ENCODE measurements around the gene SH3RF3. TPM values are rescaled to one million over a fixed set of nuclear protein-coding genes. Genes with fewer than 3 reads are reported as not detected.

The SH3RF3 gene
- total RNA-seq, 1 experiment from 2014 or later: not detected

DNA sequence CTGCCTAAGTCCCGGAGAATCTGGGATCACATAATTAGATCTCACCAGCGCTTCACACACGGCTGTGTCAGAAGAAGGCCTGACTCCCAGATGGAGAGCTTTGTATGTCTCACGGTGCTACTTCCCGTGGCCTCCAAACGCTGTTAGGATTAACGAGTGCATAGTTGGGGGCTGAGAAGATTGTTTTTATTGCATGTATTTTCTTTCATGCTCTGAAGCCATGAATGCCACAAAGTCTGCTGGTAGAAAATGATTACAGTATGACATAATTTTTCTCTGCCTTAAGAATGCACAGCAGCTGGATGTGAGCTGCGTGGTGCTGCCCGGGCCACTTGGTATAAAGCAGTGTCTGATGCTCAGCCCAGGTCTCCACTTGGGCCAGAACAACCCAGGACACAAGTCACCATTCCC, 318.3 kb downstream of the SH3RF3 start:
- Histone ChIP-seq H3K27ac (ENCODE audit: low read depth, low read length) (no peak overlapping the region), H3K4me3 (replicated peaks in 1 of 2; ENCODE audit: low read depth in 1 of 2, low read length in 2 of 2) (no peak overlapping the region), H3K9me3 (ENCODE audit: control insufficient read depth in 1 of 2, insufficient read depth in 1 of 2, low read depth in 1 of 2, low read length in 2 of 2) (no peaks in the 10 kb centered on the region; a peak in 1 of 4 replicates), H3K79me2 (ENCODE audit: insufficient read depth, low read length) (no peaks in the 10 kb centered on the region), H3K9ac (ENCODE audit: low read length) (no peak overlapping the region), H3K9me2 (ENCODE audit: insufficient read depth) (no peaks in the 10 kb centered on the region), H3K27me3 (ENCODE audit: insufficient read depth, low read length) (no peaks in the 10 kb centered on the region), H3K36me3 (ENCODE audit: control insufficient read depth in 1 of 2, insufficient read depth in 2 of 2, low read length in 2 of 2) (no peaks in the 10 kb centered on the region), H2AFZ (ENCODE audit: low read depth, low read length, poor library complexity, severe bottlenecking) (no peak overlapping the region), H4K20me1 (ENCODE audit: insufficient read depth) (no peaks in the 10 kb centered on the region), H3K4me2 (ENCODE audit: low read length) (no peak overlapping the region), H3K4me1 (ENCODE audit: control insufficient read depth in 1 of 2, insufficient read depth in 2 of 2, low read length in 2 of 2) (no peaks in the 10 kb centered on the region)
- ChIA-PET POLR2A (no interaction called here), RAD21 (ENCODE audit: low non-redundant PET in 1 of 2, low total read pairs in 2 of 2, uncharacterized antibody in 2 of 2, unreplicated experiment in 2 of 2) (no interaction called here), CTCF (no interaction called here)
- TF ChIP-seq JUND (IDR thresholded peaks at IDR 0.05) (no peak), SRF (IDR thresholded peaks at IDR 0.05; ENCODE audit: low read depth) (no peak), POLR2AphosphoS5 (IDR thresholded peaks at IDR 0.05; ENCODE audit: low read depth, low read length) (no peak)
- TF ChIP-seq, protein P1, sequence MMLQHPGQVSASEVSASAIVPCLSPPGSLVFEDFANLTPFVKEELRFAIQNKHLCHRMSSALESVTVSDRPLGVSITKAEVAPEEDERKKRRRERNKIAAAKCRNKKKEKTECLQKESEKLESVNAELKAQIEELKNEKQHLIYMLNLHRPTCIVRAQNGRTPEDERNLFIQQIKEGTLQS (IDR thresholded peaks at IDR 0.05): no peak
- intact Hi-C loops (cut with micrococcal nuclease): no loop called here
- ATAC-seq (no peak), DNase-seq (ENCODE audit: low read depth, low spot score) (no peak)
- BruUV-seq (replicated peaks): no TSS peak

DNA sequence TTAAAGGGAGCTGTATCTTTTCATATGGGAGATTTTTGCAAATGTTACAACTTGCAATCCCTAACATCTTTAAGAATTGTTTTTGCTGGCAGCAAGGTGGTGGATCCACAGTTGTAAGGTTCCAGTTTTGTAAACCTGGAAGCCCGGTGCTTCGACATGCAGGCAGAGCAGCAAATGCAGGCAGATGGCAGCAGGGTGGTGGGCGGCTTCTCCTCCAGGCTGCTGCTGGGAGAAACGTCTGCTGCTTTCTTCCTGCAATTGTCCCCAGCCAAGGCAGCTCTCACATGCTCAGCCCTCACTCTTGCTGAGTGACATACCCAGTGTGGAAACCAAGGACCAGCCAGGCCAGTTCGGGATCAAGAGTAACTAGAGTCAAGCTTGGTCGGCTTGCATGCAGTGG, 318.8 kb downstream of the SH3RF3 start:
- H3K9me3 ChIP-seq (ENCODE audit: control insufficient read depth in 1 of 2, insufficient read depth in 1 of 2, low read depth in 1 of 2, low read length in 2 of 2): no peaks in the 10 kb centered on the region
- DNase-seq (ENCODE audit: low read depth, low spot score) (no peak), ATAC-seq (no peak)
- no peaks in the 10 kb centered on the region for H3K4me1 ChIP-seq (ENCODE audit: control insufficient read depth in 1 of 2, insufficient read depth in 2 of 2, low read length in 2 of 2)
- ChIA-PET CTCF (no interaction called here), RAD21 (ENCODE audit: low non-redundant PET in 1 of 2, low total read pairs in 2 of 2, uncharacterized antibody in 2 of 2, unreplicated experiment in 2 of 2) (no interaction called here), POLR2A (no interaction called here)
- no peak overlapping the region for H2AFZ ChIP-seq (ENCODE audit: low read depth, low read length, poor library complexity, severe bottlenecking)
- no peaks in the 10 kb centered on the region for H3K36me3 ChIP-seq (ENCODE audit: control insufficient read depth in 1 of 2, insufficient read depth in 2 of 2, low read length in 2 of 2)
- BruUV-seq (replicated peaks): no TSS peak
- H3K9ac ChIP-seq (ENCODE audit: low read length): no peak overlapping the region
- H3K4me2 ChIP-seq (ENCODE audit: low read length): no peak overlapping the region
- intact Hi-C loops (cut with micrococcal nuclease): no loop called here
- no peaks in the 10 kb centered on the region for H4K20me1 ChIP-seq (ENCODE audit: insufficient read depth)
- no peak overlapping the region for H3K4me3 ChIP-seq (replicated peaks in 1 of 2; ENCODE audit: low read depth in 1 of 2, low read length in 2 of 2)
- no peak overlapping the region for H3K27ac ChIP-seq (ENCODE audit: low read depth, low read length)
- H3K79me2 ChIP-seq (ENCODE audit: insufficient read depth, low read length): no peaks in the 10 kb centered on the region
- TF ChIP-seq SP1 (IDR thresholded peaks at IDR 0.05; ENCODE audit: low read depth) (no peak), POLR2AphosphoS5 (IDR thresholded peaks at IDR 0.05; ENCODE audit: low read depth, low read length) (no peak), RAD21 (IDR thresholded peaks at IDR 0.05; ENCODE audit: low read depth) (no peak)
- TF ChIP-seq, protein P2, sequence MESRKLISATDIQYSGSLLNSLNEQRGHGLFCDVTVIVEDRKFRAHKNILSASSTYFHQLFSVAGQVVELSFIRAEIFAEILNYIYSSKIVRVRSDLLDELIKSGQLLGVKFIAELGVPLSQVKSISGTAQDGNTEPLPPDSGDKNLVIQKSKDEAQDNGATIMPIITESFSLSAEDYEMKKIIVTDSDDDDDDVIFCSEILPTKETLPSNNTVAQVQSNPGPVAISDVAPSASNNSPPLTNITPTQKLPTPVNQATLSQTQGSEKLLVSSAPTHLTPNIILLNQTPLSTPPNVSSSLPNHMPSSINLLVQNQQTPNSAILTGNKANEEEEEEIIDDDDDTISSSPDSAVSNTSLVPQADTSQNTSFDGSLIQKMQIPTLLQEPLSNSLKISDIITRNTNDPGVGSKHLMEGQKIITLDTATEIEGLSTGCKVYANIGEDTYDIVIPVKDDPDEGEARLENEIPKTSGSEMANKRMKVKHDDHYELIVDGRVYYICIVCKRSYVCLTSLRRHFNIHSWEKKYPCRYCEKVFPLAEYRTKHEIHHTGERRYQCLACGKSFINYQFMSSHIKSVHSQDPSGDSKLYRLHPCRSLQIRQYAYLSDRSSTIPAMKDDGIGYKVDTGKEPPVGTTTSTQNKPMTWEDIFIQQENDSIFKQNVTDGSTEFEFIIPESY (IDR thresholded peaks at IDR 0.05; ENCODE audit: extremely low read depth, insufficient replicate concordance, low read length): no peak
- no peaks in the 10 kb centered on the region for H3K9me2 ChIP-seq (ENCODE audit: insufficient read depth)
- H3K27me3 ChIP-seq (ENCODE audit: insufficient read depth, low read length): no peaks in the 10 kb centered on the region

All from HCT116 (cell line).